Esophagus muscularis mucosa (tissue), 4 donors: ENCODE data around the gene SERINC3. TPM values are rescaled to one million over a fixed set of nuclear protein-coding genes. Genes with fewer than 3 reads are reported as not detected.

Experiments
- DNase-seq: peaks from one replicate; pipeline ENCODE4 v3.0.0-alpha.2; 2017; ENCODE audit errors: extremely low spot score
- H3K27ac ChIP-seq, 4 donors: fragments of 200-600 bp; sonication (generic); replicated peaks in 1 of 4; 1 replicate in 3 of 4; 2 replicates in 1 of 4; pipeline ENCODE4 v1.5.1; 2016 to 2019; ENCODE audit warnings: mild to moderate bottlenecking in 1 of 4
- H3K27me3 ChIP-seq, 4 donors: fragments of 200-600 bp; sonication (generic); one replicate each; pipeline versions ENCODE4 v1.5.1 to v1.6.0; 2016 to 2019
- H3K36me3 ChIP-seq, 4 donors: fragments of 200-600 bp; sonication (generic); one replicate each; pipeline ENCODE4 v1.5.1; 2016 to 2019
- H3K4me1 ChIP-seq, 4 donors: fragments of 200-600 bp; sonication (generic); one replicate each; pipeline ENCODE4 v1.5.1; 2016 to 2019
- H3K4me3 ChIP-seq, 4 donors: fragments of 200-600 bp; sonication (generic); 1 replicate in 2 of 4; 2 replicates in 2 of 4; pipeline ENCODE4 v1.5.1; 2016 to 2019; ENCODE audit warnings: mild to moderate bottlenecking in 4 of 4, moderate library complexity in 1 of 4
- H3K9me3 ChIP-seq, 4 donors: fragments of 200-600 bp; sonication (generic); 1 replicate in 3 of 4; 2 replicates in 1 of 4; pipeline ENCODE4 v1.5.1; 2016 to 2019
- EP300 ChIP-seq: sonication (generic); formaldehyde crosslinking; IDR thresholded peaks from one replicate; pipeline ENCODE4 v1.6.1; 2017; ENCODE audit warnings: antibody characterized with exemption
- POLR2A ChIP-seq: fragments of 450-650 bp; IDR thresholded peaks from one replicate; pipeline ENCODE4 v1.6.1; 2017; ENCODE audit warnings: antibody characterized with exemption, moderate library complexity, mild to moderate bottlenecking, low read depth
- POLR2AphosphoS5 ChIP-seq, 2 donors: sonication (generic); formaldehyde crosslinking; IDR thresholded peaks; one replicate each; pipeline ENCODE4 v1.6.1; 2017; ENCODE audit warnings: antibody characterized with exemption in 2 of 2
- WGBS: methylation state at CpG from one replicate; pipeline ENCODE4 v1.1.5; 2018; 5-methylcytosine and 5-hydroxymethylcytosine counted together
- intact Hi-C: fragments of 100-400 bp; cut with DNase I; formaldehyde crosslinking; loops from one replicate; pipeline ENCODE4 v1.15.1; 2023
- total RNA-seq, 4 donors: library from RNA; depleted of rRNA; stranded (reverse); fragments of >200 nt; gene quantifications; one replicate each; pipeline versions ENCODE4 v1.1.0 to v1.2.1, GENCODE V29; 2016
- TF ChIP-seq, protein P1 (sequence below), 3 experiments: fragments of 200-600 bp in 2 of 3; fragments of 450-650 bp in 1 of 3; sonication (generic) in 2 of 3; IDR thresholded peaks; one replicate each; pipeline ENCODE4 v1.5.1; 2017 to 2019; ENCODE audit warnings: antibody characterized with exemption in 3 of 3, mild to moderate bottlenecking in 2 of 3, moderate library complexity in 1 of 3

SERINC3 gene
- total RNA-seq, 4 donors from 2014 or later, result 121 to 175 (median 138) TPM

DNA sequence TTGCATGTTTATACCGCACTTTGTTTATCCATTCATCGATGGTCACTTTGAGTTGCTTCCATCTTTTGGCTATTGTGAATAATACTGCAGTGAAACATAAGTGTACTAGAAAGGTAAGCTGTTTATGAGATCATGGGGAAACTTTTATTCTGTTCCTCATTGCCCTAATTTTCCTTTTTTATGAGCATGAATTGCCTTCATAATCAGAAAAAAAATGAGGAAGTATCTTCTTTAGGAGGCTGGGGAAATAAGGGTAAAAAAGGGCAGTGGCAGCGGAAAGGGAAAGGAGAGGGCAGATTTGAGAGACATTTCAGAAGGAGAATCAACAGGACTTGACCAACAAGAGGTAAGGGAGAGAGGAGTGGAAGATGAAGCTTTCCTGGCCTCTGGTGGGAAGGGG, 14.3 kb upstream of the SERINC3 start:
- H3K4me3 ChIP-seq, result no peak overlapping the region
- 52% methylated on average over 3 of the region's 3 CpGs for WGBS
- intact Hi-C loops, result no loop called here
- H3K9me3 ChIP-seq, result no peaks in the 10 kb centered on the region
- peak overlapping the region; percentile 57 to 91 (median 86) for H3K27ac ChIP-seq
- H3K27me3 ChIP-seq, result no peaks in the 10 kb centered on the region
- DNase-seq, result no peak
- H3K4me1 ChIP-seq, result peaks cover 5 to 85% (median 67%) of the 10 kb centered on the region in 4 donors
- TF ChIP-seq EP300 (no peak), POLR2AphosphoS5 (IDR thresholded peaks at IDR 0.05) (no peak), POLR2A (no peak)
- TF ChIP-seq, protein P1, sequence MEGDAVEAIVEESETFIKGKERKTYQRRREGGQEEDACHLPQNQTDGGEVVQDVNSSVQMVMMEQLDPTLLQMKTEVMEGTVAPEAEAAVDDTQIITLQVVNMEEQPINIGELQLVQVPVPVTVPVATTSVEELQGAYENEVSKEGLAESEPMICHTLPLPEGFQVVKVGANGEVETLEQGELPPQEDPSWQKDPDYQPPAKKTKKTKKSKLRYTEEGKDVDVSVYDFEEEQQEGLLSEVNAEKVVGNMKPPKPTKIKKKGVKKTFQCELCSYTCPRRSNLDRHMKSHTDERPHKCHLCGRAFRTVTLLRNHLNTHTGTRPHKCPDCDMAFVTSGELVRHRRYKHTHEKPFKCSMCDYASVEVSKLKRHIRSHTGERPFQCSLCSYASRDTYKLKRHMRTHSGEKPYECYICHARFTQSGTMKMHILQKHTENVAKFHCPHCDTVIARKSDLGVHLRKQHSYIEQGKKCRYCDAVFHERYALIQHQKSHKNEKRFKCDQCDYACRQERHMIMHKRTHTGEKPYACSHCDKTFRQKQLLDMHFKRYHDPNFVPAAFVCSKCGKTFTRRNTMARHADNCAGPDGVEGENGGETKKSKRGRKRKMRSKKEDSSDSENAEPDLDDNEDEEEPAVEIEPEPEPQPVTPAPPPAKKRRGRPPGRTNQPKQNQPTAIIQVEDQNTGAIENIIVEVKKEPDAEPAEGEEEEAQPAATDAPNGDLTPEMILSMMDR (IDR thresholded peaks at IDR 0.05), result no peak
- H3K36me3 ChIP-seq, result no peaks in the 10 kb centered on the region

GRCh38 chr20:44533928-44534327, 12.1 kb upstream of the SERINC3 start:
- 48% methylated on average over 4 of the region's 4 CpGs for WGBS
- Histone ChIP-seq H3K4me1 (peaks cover 5 to 71% (median 58%) of the 10 kb centered on the region in 4 donors), H3K4me3 (no peak overlapping the region), H3K9me3 (no peaks in the 10 kb centered on the region), H3K36me3 (no peaks in the 10 kb centered on the region), H3K27ac (peak overlapping the region; percentile 83 to 91 (median 88)), H3K27me3 (no peaks in the 10 kb centered on the region)
- TF ChIP-seq, protein P1 (IDR thresholded peaks at IDR 0.05), result no peak
- no peak for TF ChIP-seq EP300
- no peak for TF ChIP-seq POLR2AphosphoS5 (IDR thresholded peaks at IDR 0.05)
- no peak for DNase-seq
- intact Hi-C loops, result no loop called here

GRCh38 chr20:44532981-44533331, 11.1 kb upstream of the SERINC3 start:
- H3K4me1 ChIP-seq, result peaks cover 5 to 62% (median 51%) of the 10 kb centered on the region in 4 donors
- DNase-seq, result no peak
- no peaks in the 10 kb centered on the region for H3K9me3 ChIP-seq
- TF ChIP-seq POLR2A, result no peak
- TF ChIP-seq EP300, result no peak
- TF ChIP-seq, protein P1 (IDR thresholded peaks at IDR 0.05), result no peak
- TF ChIP-seq POLR2AphosphoS5 (IDR thresholded peaks at IDR 0.05), result no peak
- H3K27ac ChIP-seq, result peak overlapping the region; percentile 83 to 91 (median 88)
- WGBS, result 72% methylated on average over 2 of the region's 2 CpGs
- no peaks in the 10 kb centered on the region for H3K27me3 ChIP-seq
- H3K4me3 ChIP-seq, result peak overlapping the region; percentile 81 to 89 (median 87)
- H3K36me3 ChIP-seq, result no peaks in the 10 kb centered on the region
- intact Hi-C loops, result no loop called here

DNA sequence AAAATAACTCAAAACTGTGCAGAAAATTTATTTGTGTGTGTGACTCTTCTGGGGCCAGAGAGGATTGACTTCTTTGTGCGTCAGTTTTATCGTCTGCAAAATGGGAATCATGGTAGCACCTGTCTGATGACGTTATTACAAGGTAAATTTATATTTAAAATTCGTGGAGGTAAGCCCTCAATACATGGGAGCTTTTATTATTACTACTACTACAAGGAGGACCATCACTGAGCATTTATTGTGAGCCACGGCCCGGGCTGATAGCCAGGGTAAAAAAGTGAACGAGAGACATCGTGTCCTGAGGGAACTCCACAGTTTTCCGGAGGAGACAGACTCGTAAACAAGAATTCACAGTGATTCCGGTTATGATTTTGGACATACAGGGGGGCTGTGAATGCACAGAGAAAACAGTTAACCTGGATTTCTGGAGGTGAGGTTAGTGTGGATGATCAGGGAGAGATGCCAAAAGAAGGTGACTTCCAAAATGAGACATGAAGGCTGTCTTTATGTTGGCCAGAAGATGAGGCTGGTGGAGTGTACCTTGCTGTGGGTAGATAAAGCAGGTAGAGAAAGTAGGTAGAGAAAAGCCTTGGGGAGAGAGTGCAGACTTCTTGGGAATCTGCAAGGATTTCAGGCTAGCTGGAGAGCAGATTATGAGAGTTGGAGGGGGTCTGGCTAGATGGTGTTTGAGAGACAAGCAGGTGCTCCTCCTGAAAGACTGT, 10.6 kb upstream of the SERINC3 start:
- TF ChIP-seq POLR2A, result no peak
- TF ChIP-seq POLR2AphosphoS5 (IDR thresholded peaks at IDR 0.05), result peak in 1 of 2 donors; percentile 28
- intact Hi-C loops, result no loop called here
- Histone ChIP-seq H3K27ac (peak overlapping the region; percentile 83 to 91 (median 88)), H3K27me3 (no peaks in the 10 kb centered on the region), H3K4me1 (peaks cover 5 to 60% (median 50%) of the 10 kb centered on the region in 4 donors), H3K9me3 (no peaks in the 10 kb centered on the region), H3K4me3 (peak overlapping the region; percentile 81 to 89 (median 87)), H3K36me3 (no peaks in the 10 kb centered on the region)
- 9% methylated on average over 11 of the region's 11 CpGs for WGBS
- no peak for DNase-seq

DNA sequence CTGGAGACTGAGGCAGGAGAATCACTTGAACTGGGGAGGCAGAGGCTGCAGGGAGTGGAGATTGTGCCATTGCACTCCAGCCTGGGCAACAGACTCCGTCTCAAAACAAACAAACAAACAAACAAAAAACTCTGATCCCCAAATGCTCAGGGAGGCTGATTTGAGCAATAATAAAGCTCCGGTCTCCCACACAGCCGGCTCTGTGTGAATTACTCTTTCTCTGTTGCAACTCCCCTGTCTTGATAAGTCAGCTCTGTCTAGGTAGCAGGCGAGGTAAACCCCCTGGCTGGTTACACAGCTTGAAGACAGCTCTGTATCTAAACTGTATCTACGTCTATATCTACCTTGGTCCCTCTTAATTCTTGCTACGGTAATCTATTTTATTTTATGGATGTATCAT, 6.4 kb upstream of the SERINC3 start:
- H3K27ac ChIP-seq, result no peak overlapping the region
- intact Hi-C loops, result loop anchor here (10.0 kb wide), 1 partner anchor 314 kb away; the partner anchor contains the start of gene OSER1
- 78% methylated on average over 6 of the region's 6 CpGs for WGBS
- H3K4me3 ChIP-seq, result no peak overlapping the region
- H3K36me3 ChIP-seq, result no peaks in the 10 kb centered on the region
- no peaks in the 10 kb centered on the region for H3K9me3 ChIP-seq
- DNase-seq, result no peak
- TF ChIP-seq EP300 (no peak), POLR2A (no peak), POLR2AphosphoS5 (IDR thresholded peaks at IDR 0.05) (no peak)
- TF ChIP-seq, protein P1 (IDR thresholded peaks at IDR 0.05), result no peak
- H3K27me3 ChIP-seq, result no peaks in the 10 kb centered on the region
- peaks cover 5 to 20% (median 18%) of the 10 kb centered on the region in 4 donors for H3K4me1 ChIP-seq
